ENCODE measurements around the gene EPS8L2.
"Not testable (repeated sequence)": the region's sequence is repeated elsewhere in the genome, so short reads cannot be mapped to it uniquely, and the experiment has no call there.

DNA sequence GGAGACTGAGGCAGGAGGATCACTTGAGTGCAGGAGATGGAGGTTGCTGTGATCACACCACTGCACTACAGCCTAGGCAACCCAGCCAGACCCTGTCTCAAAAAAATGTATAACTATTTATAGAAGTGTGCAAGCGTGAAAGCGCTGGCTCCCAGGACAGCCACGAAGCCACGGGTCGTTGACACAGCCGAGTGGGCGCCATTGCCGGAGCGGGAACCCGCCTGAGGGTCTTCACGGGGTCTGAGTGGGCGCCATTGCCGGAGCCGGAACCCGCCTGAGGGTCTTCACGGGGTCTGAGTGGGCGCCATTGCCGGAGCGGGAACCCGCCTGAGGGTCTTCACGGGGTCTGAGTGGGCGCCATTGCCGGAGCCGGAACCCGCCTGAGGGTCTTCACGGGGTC lies 28.5 kb downstream of the EPS8L2 start:
- TF ChIP-seq, protein P1, sequence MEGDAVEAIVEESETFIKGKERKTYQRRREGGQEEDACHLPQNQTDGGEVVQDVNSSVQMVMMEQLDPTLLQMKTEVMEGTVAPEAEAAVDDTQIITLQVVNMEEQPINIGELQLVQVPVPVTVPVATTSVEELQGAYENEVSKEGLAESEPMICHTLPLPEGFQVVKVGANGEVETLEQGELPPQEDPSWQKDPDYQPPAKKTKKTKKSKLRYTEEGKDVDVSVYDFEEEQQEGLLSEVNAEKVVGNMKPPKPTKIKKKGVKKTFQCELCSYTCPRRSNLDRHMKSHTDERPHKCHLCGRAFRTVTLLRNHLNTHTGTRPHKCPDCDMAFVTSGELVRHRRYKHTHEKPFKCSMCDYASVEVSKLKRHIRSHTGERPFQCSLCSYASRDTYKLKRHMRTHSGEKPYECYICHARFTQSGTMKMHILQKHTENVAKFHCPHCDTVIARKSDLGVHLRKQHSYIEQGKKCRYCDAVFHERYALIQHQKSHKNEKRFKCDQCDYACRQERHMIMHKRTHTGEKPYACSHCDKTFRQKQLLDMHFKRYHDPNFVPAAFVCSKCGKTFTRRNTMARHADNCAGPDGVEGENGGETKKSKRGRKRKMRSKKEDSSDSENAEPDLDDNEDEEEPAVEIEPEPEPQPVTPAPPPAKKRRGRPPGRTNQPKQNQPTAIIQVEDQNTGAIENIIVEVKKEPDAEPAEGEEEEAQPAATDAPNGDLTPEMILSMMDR (IDR thresholded peaks at IDR 0.05) = not testable (repeated sequence)
- TF ChIP-seq POLR2AphosphoS5 (IDR thresholded peaks at IDR 0.05) = not testable (repeated sequence)
